Erythroblast (primary cell): ENCODE results near the gene AHCYL2.

Experiments used
- GATA1 ChIP-seq: IDR thresholded peaks from 2 replicates; pipeline ENCODE4 v1.6.1; 2011; ENCODE audit warnings: low read depth, mild to moderate bottlenecking, control low read depth, low read length, moderate library complexity
- POLR2A ChIP-seq: IDR thresholded peaks from 2 replicates; pipeline ENCODE4 v1.6.1; 2011; ENCODE audit warnings: mild to moderate bottlenecking, low read length

GRCh38 chr7:129283936-129284335, 59.1 kb downstream of the AHCYL2 start:
- TF ChIP-seq POLR2A: no peak
- no peak for TF ChIP-seq GATA1
